ENCODE results near the gene CD109. TPM values are rescaled to one million over a fixed set of nuclear protein-coding genes. Genes with fewer than 3 reads are reported as not detected.

CD109 gene
- polyA plus RNA-seq, 1 donor from 2014 or later: 0.07 TPM

DNA sequence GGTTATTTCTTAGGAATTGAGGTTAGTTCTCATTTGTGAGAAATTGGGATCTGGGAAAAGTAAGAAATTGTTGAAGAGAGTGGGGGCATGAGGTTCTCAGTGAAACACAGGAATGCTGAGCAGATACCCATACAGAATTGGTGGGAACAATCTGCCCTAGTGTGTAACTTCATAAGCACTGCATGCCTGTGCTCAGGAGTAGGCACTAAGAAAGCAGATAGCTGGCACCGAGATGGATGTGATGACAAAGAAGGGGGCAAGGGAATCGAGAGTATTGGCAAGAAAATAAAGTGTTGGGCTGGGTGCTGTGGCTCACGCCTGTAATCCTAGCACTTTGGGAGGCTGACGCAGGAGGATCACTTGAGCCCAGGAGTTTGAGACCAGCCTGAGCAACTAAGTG lies 46.2 kb upstream of the CD109 start:
- no peak overlapping the region for H3K4me3 ChIP-seq (ENCODE audit: low read length)
- H3K9me3 ChIP-seq (ENCODE audit: low read length): no peaks in the 10 kb centered on the region
- H2AFZ ChIP-seq (ENCODE audit: low read depth, low read length): no peak overlapping the region
- no peaks in the 10 kb centered on the region for H3K36me3 ChIP-seq (ENCODE audit: insufficient read depth, low read length)
- H3K9ac ChIP-seq (ENCODE audit: low read length): no peak overlapping the region
- no peaks in the 10 kb centered on the region for H3K9me2 ChIP-seq (ENCODE audit: insufficient read depth, low read length)
- no peaks in the 10 kb centered on the region for H4K20me1 ChIP-seq (ENCODE audit: insufficient read depth)
- H3K79me2 ChIP-seq (replicated peaks; ENCODE audit: insufficient read depth, low read length): no peaks in the 10 kb centered on the region
- no peak overlapping the region for H3K4me2 ChIP-seq (ENCODE audit: low read length)
- TF ChIP-seq TAF1 (IDR thresholded peaks at IDR 0.05; ENCODE audit: low read depth) (no peak), CTCF (IDR thresholded peaks at IDR 0.05; ENCODE audit: poor library complexity, severe bottlenecking) (no peak), EP300 (conservative IDR thresholded peaks at IDR 0.05; ENCODE audit: poor library complexity, severe bottlenecking) (no peak), MXI1 (conservative IDR thresholded peaks at IDR 0.05; ENCODE audit: poor library complexity, severe bottlenecking) (no peak), SMC3 (conservative IDR thresholded peaks at IDR 0.05; ENCODE audit: poor library complexity) (no peak), EZH2 (IDR thresholded peaks at IDR 0.05; ENCODE audit: borderline replicate concordance, insufficient read depth, low read length, poor library complexity, severe bottlenecking) (no peak), RAD21 (conservative IDR thresholded peaks at IDR 0.05) (no peak), POLR2AphosphoS5 (IDR thresholded peaks at IDR 0.05) (no peak)
- TF ChIP-seq, protein P1, sequence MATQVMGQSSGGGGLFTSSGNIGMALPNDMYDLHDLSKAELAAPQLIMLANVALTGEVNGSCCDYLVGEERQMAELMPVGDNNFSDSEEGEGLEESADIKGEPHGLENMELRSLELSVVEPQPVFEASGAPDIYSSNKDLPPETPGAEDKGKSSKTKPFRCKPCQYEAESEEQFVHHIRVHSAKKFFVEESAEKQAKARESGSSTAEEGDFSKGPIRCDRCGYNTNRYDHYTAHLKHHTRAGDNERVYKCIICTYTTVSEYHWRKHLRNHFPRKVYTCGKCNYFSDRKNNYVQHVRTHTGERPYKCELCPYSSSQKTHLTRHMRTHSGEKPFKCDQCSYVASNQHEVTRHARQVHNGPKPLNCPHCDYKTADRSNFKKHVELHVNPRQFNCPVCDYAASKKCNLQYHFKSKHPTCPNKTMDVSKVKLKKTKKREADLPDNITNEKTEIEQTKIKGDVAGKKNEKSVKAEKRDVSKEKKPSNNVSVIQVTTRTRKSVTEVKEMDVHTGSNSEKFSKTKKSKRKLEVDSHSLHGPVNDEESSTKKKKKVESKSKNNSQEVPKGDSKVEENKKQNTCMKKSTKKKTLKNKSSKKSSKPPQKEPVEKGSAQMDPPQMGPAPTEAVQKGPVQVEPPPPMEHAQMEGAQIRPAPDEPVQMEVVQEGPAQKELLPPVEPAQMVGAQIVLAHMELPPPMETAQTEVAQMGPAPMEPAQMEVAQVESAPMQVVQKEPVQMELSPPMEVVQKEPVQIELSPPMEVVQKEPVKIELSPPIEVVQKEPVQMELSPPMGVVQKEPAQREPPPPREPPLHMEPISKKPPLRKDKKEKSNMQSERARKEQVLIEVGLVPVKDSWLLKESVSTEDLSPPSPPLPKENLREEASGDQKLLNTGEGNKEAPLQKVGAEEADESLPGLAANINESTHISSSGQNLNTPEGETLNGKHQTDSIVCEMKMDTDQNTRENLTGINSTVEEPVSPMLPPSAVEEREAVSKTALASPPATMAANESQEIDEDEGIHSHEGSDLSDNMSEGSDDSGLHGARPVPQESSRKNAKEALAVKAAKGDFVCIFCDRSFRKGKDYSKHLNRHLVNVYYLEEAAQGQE (IDR thresholded peaks at IDR 0.05; ENCODE audit: borderline replicate concordance): no peak
- H3F3A ChIP-seq (ENCODE audit: insufficient read depth, low read length, poor library complexity, severe bottlenecking): no peaks in the 10 kb centered on the region
- no peaks in the 10 kb centered on the region for H3K27me3 ChIP-seq (ENCODE audit: insufficient read depth, low read depth, low read length)
- no peak overlapping the region for H3K27ac ChIP-seq (ENCODE audit: low read length)

DNA sequence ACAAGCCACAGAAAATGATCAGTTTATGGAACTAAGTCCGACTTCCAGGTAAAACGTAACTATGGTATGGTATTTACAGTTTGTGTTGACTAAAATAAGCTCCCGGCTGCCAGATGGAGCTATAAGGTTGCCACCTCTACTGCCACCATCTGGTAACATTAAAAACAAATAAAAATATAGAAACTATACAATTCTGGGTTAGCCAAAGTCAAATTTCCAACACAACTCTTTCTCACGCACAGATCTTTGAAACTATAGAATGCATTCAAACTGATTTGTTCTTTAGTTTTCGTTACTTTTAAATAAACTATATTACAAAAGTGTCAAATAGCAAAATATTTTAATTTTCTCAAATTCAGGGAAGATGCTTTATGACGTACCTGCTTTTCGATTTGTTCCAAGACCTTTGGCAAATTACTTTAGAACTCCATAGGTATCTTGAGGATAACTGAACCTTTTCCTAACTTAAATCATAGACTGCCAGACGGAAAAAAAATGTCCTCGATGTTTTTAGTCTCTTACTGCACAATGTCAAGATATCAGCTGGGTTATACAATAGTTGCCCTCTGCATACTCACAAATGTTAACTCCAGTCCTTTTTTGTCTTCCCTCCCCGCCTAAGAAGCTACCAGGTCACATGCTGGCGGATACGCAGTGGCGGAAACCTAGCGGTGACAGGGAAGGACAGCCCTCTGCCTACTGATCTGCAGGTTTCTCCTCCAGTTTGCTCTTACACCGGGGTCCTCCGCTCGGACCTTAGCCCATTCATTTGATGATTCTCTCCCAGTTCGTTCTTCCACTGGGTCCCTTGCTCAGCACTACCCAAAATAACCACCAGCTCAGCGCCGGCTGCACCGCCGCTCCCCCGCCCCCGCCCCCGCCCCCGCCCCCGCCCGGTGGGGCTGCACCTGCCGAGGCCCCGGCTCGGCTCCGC lies 43.1 kb upstream of the CD109 start:
- no peaks in the 10 kb centered on the region for H3K79me2 ChIP-seq (replicated peaks; ENCODE audit: insufficient read depth, low read length)
- H4K20me1 ChIP-seq (ENCODE audit: insufficient read depth): no peaks in the 10 kb centered on the region
- peak overlapping the region; percentile 69 for H2AFZ ChIP-seq (ENCODE audit: low read depth, low read length)
- peak overlapping the region; percentile 82 for H3K27ac ChIP-seq (ENCODE audit: low read length)
- H3F3A ChIP-seq (ENCODE audit: insufficient read depth, low read length, poor library complexity, severe bottlenecking): no peaks in the 10 kb centered on the region
- peak overlapping the region; percentile 90 for H3K9ac ChIP-seq (ENCODE audit: low read length)
- H3K4me2 ChIP-seq (ENCODE audit: low read length): peak overlapping the region; percentile 74
- H3K9me2 ChIP-seq (ENCODE audit: insufficient read depth, low read length): no peaks in the 10 kb centered on the region
- no peaks in the 10 kb centered on the region for H3K27me3 ChIP-seq (ENCODE audit: insufficient read depth, low read depth, low read length)
- H3K9me3 ChIP-seq (ENCODE audit: low read length): no peaks in the 10 kb centered on the region
- H3K36me3 ChIP-seq (ENCODE audit: insufficient read depth, low read length): no peaks in the 10 kb centered on the region
- H3K4me3 ChIP-seq (ENCODE audit: low read length): peak overlapping the region; percentile 95
- no peak for TF ChIP-seq EP300 (conservative IDR thresholded peaks at IDR 0.05; ENCODE audit: poor library complexity, severe bottlenecking)
- peak; percentile 35 for TF ChIP-seq SMC3 (conservative IDR thresholded peaks at IDR 0.05; ENCODE audit: poor library complexity)
- TF ChIP-seq EZH2 (IDR thresholded peaks at IDR 0.05; ENCODE audit: borderline replicate concordance, insufficient read depth, low read length, poor library complexity, severe bottlenecking): no peak
- peak; percentile 7 for TF ChIP-seq TAF1 (IDR thresholded peaks at IDR 0.05; ENCODE audit: low read depth)
- peak; percentile 55 for TF ChIP-seq CTCF (IDR thresholded peaks at IDR 0.05; ENCODE audit: poor library complexity, severe bottlenecking)
- TF ChIP-seq, protein P1 (IDR thresholded peaks at IDR 0.05; ENCODE audit: borderline replicate concordance): no peak
- no peak for TF ChIP-seq RAD21 (conservative IDR thresholded peaks at IDR 0.05)
